ENCODE results near the gene MPZL3.
"Not testable (repeated sequence)": the region's sequence is repeated elsewhere in the genome, so short reads cannot be mapped to it uniquely, and the experiment has no call there.

Gene MPZL3

DNA sequence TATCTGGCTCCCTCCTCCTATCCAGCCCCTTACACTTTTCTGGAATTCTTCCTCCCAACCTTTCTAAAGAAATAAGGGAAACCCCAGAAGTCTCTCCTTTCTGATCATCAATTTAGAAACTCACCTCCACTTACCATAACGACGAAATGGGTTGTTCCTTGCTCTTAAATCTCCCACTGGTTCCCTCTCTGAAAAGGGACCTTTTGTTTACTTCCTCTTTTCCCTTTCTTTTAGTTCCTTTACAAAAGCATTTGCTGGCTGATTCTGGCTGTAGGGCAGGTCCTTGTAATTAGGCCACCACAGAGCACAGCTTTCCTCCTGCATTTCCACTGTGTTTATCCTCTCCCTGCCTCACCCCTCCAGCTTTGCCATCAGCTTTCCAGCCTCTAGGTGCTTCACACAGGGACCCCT lies 39.4 kb downstream of the MPZL3 start:
- no peak for DNase-seq (ENCODE audit: low spot score)

DNA sequence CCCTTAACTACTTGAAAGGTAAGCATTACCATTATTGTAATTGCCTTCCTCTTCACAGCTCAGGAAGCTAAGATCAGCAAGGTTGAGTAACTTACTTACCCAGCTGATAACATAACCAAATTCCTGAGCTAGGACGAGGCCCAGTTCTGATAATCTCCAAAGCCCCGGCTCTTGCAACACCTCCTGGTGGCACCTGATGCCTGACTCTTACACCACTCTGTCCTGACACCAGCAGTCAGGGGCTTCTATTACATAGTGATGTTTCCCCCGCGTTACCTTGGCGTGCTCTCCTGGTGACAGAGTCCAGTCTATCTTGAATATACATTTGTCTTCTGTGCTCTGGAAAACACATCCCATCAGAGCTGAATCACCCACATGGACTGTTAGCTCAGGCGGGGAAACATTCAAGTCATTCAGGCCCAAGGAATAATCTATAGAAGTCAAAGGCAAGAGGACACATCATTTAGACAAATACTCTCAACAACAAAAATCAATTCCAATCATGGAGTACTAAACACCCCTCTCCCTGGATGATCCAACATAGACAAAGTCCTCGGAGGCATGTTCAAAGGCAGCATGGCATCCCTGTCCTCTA lies 39.9 kb downstream of the MPZL3 start:
- DNase-seq (ENCODE audit: low spot score) = no peak

DNA sequence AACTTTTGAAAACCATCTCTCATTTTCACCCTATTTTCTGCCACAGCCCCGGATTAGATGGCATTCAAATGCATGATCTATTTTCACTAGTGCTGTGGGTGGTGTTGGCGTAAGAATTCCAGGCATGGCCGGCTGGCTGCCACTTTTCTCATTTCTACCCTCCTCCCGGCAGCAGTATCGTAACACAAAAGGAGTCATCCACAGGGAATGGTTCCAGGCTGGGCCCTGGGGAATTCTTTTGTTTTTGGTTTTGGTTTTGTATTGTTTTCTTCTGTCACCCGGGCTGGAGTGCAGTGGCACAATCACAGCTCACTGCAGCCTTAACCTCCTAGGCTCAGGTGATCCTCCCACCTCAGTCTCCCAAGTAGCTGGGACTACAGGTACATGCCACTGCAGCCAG lies 41.2 kb downstream of the MPZL3 start:
- DNase-seq (ENCODE audit: low spot score) = no peak

DNA sequence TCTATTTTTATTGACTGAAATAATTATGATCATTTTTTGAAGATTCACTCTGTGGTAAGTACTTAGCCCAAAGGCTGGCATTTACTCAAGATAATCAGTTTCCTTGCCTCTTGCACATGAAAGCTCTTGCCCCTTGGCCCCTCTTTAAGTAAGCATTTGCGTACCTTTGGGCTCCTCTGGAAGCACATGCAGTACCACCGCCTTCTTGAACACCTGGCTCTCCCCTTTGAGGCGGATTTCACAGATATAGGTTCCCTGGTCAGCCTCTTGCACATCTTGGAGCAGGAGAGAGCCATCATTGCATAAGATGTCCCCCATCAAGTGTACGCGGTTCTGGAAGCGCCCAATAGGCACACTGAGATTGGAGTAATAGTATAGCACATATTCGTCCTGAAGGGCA lies 41.8 kb downstream of the MPZL3 start:
- DNase-seq (ENCODE audit: low spot score) = no peak

DNA sequence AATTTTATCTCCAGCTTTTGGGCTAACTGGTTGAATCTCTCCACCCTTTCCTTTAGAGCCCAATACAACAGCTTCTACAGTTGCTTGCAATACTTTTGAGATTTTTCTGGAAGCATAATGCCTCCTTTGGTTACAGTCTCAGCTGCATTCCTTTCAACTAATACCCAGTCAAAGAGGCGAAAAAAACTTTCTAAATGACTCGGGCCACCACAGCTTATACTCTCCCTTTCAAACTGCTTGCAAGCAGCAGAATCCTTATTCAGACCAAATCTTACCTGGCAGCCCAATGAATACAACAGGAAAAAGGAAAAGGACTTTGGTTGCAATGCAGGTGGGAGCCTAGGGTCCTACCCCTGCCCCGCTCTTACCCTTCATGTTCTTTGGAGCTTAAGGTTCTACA lies 43.1 kb downstream of the MPZL3 start:
- no peak for DNase-seq (ENCODE audit: low spot score)

DNA sequence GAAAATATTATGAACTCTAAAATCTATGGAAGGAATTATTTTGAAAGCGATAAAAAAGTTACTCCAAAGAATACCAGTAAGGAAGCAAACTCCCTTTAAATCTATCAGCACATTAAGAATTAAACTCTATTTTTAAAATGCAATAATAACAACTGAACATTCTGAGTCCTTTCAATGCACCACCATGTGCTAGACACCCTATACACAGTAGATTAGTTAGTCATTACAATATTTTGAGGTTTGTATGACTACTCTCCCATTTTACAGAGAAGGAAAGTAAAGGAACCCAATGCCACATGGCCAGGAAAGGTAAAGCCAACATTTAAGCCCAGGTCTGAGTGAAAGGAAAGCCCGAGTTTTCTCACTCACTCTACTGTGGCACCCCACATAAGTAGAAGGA lies 45.1 kb downstream of the MPZL3 start:
- DNase-seq (ENCODE audit: low spot score) = no peak

DNA sequence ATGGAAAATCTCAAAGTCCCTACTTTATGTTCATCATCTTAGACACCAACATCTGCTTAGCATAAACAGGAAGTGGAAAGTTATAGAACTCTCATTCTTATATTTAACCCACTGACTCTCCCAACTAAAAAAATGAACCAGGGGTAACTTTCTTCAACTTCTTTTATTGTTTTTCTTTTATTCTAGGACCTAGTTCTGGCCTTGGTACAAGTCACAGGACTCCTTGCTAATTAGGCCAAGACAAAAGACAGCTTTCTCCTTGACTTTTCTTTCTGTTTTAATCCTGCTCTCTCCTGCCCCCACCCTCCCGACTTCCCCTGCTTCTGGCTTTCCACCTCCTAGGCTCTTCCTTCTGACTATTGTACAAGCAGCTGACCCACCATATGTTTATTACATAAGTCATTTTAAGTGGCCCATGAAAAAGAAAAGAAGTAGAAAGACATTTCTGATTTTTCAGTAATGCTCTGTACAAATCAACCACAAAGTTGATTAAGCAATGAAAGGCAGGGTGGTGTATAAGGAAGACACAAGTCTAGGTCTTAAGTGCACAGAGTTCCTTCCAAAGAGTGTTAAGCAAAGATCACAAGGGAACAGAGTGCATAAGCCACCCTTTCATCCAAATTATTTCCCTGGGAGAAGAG lies 45.7 kb downstream of the MPZL3 start:
- DNase-seq (ENCODE audit: low spot score) = no peak

DNA sequence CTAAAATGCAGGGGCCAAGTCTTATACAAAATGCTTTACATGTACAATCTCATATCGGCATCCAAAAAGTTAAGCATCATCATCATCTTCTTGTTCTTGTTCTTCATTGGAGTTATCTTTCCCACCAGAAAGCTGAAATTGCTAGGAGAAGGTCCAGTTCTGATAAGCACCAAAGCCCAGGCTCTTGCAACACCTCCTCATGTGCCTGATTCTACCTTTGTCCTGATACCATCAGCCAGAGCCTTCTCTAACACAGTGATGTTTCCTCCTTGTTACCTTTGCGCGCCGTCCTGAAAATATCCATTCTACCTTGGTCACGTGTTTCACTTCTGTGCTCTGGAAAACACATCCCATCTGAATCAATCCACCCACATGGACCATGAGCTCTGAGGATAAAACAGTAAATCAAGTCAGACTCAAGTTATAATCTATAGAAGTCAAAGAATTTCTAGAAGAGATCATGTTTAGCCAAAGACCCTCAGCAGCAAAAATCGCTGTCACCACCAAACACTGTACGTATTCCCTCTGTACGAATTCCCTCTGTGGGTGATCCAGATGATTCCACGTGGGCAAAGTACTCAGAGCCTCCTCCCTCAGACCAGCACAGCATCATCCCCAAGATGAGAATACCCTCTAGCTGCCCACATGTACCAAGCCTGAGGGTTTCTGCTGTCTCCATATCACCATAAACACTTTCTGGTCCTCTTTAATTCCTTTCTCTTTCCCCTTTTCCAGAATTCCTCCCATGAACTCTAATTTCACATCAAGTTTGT lies 46.4 kb downstream of the MPZL3 start:
- DNase-seq (ENCODE audit: low spot score) = no peak

DNA sequence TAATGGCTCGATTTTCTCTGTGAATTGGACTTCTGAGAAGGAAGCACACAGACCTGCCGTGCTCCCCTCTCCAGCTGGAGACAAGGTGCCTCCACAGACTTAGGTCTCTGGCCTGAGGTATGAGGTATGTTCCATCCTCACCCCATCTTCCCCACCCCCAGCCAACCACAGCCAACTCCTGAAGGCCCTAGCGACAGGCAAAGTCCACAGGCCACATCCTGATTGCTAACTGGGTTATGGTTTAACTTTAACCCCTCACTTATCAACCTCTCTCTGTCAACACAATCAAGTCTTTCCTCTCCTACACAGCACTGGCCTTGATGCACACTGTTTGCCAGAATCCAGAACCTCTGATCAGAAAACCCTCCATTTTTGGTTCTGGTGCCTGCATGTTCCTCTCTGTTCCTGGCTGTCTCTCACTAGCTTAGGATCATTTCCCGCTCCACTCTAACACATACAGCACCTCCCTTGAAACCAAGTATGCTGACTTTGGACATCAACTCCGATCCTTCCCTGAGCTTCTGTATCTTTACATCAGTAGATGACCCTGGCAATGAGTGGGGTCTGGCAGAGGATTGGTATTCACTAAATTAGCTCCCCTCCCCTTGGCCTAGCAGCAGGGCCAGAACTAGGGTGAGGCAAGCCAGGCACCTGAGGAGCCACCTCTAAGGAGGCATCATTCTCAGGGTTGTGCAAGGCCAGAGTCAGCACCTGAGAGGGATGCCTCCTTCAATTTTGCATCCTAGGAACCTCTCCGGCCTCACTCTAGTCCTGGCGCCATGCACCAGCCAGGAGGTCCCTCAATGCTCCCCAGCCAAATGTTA lies 49.4 kb downstream of the MPZL3 start:
- peak; percentile 72 for DNase-seq (ENCODE audit: low spot score)

DNA sequence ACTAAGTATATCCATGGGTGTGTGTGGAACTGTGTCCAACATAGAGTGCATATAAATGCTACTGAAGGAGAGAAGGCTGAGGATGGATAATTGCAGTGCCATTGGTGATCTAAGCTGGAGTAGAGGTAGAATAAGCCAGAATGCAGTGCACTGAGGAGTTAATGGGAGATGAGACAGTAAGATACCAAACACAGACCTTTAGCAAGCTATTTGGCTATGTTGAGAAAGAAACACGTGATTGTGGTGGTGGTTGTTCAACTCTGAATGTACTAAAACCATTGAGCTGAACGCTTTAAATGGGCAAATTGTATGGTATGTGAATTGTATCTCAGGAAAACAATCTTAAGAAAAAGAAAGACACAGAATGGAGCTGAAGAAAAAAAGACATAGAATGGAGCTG lies 50.2 kb downstream of the MPZL3 start:
- DNase-seq (ENCODE audit: low spot score) = no peak

DNA sequence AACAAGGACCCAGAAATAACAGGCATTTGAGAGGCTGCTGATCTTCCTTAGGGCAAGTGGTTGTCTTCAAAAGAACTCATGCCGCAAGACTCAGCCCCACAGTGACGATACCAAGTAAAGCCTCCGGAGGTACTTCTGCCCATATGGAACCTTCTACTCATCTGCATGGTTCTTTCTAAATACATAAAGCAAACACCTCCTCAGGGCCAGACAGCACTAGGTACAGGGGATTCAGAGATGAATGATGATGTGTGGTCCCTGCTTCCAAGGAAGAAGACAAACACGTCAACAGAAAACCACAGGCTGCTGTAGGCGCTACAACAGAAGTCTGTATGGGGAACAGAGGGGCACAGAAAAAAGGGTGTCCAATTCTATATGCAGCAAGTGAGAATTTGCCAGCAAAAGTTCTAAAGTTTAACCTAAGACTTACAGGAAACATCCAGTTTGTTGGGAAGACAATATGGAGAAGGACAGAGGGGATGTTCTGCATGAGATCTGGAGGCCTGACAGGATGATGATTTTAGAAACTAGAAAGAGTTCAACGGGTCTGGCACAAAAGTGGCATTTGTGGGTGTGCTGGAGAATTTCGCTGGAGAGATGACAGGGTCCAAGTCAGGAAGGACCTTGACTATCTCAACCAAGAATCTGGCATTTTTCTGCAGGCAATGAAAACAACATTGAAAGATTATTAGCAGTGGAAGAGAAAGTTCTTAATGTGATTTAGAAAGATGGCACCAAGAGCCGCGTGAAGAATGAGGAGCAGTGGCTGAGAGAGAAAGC lies 51.1 kb downstream of the MPZL3 start:
- DNase-seq (ENCODE audit: low spot score) = peak; percentile 25

DNA sequence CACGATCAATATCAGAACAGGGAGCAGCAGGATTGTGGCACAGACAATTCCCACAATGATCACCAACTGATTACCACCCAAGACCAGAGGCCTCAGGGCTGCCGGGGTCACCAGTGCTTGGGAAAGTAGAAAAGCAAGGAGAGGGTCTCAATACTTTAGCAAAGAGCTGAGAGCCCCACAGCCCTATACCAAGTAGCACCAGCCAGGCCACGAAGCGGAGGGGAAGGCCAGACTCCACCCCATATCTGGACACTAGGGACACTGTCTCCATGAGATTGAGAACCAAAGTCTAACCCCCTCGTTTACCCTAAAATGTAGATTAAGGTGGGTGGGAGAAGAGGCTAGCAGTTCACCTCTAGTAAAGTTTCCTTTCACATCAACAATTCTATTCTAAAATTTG lies 51.7 kb downstream of the MPZL3 start:
- no peak for DNase-seq (ENCODE audit: low spot score)

DNA sequence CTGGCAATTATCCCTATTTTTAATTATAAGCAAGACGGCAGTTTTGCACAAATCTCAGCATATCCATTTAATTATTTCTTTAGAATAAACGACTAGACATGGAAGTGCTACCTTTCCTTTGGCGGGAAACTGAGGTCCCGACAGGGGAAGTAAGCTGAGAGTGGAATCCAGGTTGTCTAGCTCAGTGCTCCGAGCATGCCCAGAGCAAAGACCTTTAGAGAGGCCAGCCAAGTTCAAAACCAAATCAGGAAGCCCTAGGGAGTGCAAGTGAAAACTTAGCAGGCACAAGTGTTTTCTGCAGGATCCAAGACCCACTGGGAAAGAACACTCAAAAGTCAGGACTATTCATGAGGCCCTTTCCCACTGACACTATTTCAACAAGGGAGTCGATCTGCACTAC lies 53.0 kb downstream of the MPZL3 start:
- no peak for DNase-seq (ENCODE audit: low spot score)

DNA sequence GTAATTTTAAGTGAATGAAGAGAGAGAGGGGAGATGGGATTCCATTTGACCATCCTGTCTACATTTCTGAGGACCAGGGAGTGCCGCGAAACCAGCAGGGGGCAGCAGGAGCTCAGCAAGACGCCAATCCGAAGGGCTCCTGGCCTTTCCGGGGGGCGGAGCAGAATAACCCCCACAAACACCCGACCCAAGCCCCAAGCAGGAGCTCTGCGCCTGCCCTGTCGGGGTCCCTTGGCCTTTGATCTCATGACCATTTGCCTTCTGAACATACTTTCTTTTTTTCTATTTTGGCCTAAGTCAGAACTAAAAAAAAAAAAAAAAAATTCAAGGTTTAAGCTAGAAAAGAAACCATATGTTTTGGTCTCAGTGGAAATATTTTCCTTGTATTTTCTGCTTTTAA lies 53.8 kb downstream of the MPZL3 start:
- DNase-seq (ENCODE audit: low spot score) = peak; percentile 81

DNA sequence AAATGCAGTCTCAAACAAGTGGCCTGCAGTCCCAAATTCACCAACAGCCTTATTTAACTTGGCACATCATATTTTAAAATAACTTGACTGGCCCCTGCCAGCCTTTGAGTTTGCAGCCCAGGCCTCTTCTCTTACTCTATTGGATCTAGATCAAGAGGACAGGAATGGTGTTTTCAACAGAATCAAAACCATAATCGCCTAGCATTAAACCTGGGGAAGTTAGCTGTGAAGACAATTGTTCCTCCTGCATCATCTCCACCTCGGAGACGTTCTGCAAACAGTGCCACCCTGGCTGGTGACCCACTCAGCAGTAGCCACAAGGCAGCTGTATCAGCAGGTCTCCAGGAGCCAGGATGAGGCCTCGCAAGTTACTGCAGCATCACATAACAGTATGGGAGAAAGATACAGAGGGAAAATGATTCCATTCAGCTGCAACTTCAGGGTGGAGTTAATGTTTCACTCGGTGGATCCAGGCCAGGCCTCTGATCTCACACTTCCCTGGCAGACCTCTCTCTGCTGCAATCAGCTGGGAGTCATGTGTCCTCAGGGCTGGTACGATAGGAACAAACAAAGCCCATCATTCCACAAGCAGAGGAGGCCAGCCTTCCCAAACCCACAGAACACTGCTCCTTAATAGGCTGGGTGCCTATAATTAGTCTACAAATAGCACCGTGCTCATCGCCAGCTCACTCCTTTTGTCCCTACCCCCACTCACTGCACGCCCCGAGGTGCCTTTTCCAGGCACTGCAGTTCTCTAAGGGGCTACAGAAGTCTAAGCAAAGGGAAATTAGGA lies 57.1 kb downstream of the MPZL3 start:
- DNase-seq (ENCODE audit: low spot score) = no peak

DNA sequence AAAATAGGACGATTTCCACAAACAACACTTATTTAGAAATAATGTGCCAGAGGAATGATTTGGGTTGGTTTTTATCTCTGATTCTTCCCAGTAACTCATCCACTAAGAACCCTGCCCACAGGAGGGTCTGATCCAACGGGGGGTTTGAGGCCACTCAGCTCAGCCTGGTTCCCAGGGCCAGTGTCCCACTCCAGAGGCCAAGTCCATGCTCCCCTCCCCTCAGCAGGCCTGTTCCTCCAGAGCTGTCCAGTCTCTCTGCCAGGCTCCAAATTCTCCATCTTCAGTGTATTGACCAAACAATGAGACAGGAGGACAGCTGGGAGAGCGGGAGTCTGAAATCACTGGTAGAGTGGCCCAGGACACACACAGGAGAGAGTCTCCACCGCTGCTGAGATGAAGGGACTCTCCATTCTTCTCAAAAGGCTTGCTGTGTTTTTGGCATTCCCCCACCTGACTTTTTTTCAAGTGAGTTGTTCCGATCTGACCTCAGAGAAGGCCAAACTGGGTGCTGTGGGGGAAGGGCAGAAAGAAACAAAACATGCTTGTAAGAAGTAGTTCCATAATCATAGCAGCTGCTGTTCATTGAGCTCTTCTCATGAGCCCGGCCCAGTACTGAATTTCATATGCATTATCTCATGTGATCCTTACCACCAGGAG lies 58.1 kb downstream of the MPZL3 start:
- DNase-seq (ENCODE audit: low spot score) = no peak

DNA sequence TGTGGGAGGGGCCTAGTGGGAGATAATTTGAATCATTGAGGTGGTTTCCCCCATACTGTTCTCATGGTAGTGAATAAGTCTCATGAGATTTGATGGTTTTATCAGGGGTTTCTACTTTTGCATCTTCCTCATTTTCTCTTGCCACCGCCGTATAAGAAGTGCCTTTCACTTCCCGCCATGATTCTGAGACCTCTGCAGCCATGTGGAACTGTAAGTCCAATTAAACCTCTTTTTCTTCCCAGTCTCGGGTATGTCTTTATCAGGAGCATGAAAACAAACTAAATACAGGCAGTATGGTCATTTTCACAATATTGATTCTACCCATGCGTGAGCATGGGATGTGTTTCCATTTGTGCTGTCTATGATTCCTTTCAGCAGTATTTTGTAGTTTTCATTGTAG lies 59.3 kb downstream of the MPZL3 start:
- not testable (repeated sequence) for DNase-seq (ENCODE audit: low spot score)

DNA sequence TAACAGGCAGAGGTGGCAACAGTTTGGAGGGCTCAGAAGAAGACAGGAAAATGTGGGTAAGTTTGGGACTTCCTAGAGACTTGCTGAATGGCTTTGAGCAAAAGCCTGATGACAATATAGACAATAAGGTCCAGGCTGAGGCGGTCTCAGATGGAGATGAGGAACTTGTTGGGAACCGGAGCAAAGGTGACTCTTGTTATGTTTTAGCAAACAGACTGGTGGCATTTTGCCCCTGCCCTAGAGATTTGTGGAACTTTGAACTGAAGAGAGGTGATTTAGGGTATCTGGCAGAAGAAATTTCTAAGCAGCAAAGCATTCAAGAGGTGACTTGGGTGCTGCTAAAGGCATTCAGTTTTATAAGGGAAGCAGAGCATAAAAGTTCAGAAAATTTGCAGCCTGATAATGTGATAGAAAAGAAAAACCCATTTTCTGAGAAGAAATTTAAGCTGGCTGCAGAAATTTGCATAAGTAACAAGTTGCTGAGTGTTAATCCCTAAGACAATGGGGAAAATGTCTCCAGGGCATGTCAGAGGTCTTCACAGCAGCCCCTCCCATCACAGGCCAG lies 61.1 kb downstream of the MPZL3 start:
- not testable (repeated sequence) for DNase-seq (ENCODE audit: low spot score)

DNA sequence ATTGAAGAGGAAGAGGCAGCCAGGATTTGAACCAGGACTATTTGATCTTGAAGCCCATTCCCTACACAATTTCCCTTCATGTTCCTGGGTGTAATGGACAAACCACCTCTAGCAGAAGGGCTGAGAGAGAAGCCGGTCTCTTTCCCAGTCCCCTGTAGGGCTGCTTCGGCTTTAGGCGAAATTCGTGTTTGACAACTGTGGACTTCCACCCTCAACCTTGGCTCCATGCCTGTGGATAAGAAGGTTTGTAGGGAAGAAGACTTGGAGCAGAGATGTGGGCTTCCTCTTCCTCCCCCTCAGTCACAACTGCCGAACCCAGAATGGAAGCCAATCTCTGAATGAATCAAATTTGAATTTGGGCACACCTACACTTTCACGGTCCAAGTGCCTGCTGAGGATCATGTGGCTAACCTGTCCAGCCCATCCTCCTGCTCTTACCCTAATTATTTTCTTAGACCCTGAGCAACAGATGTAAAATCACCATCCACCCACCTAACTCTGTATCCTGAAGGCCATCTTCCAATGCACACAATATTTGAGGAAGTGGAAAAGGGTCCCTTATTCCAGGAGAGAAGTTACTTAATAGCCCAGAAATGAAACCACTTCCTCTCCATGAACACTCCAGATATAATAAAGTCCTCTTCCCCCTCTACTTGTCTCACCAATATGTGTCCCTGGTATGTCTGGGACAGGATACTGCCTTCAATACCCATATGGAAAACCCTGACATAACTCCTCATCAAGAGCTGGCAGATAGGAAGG lies 65.6 kb downstream of the MPZL3 start:
- no peak for DNase-seq (ENCODE audit: low spot score)
